ENCODE measurements around the gene NOP9.

Gene NOP9

GRCh38 chr14:24315807-24316596 lies 16.4 kb downstream of the NOP9 start:
- DNase-seq: no peak
- no peaks in the 10 kb centered on the region; the same call in 1 of the 2 replicates for H3K27me3 ChIP-seq (replicated peaks; ENCODE audit: insufficient read depth, low read length)

GRCh38 chr14:24316597-24316950 lies 16.9 kb downstream of the NOP9 start:
- Histone ChIP-seq H3K79me2 (ENCODE audit: low read length) (no peaks in the 10 kb centered on the region), H3K4me1 (ENCODE audit: low read length) (peaks cover 17% of the 10 kb centered on the region), H3K27ac (ENCODE audit: low read length) (no peak overlapping the region), H3F3A (ENCODE audit: insufficient read depth, low read length) (no peaks in the 10 kb centered on the region; the same call in 1 of the 2 replicates), H3K9ac (ENCODE audit: low read length) (no peak overlapping the region), H3K4me3 (ENCODE audit: low read length) (no peak overlapping the region), H2AFZ (ENCODE audit: low read length) (no peak overlapping the region), H3K9me3 (replicated peaks; ENCODE audit: insufficient read depth, low read length) (no peaks in the 10 kb centered on the region), H3K9me2 (replicated peaks; ENCODE audit: insufficient read depth, low read length) (no peaks in the 10 kb centered on the region), H3K36me3 (replicated peaks; ENCODE audit: insufficient read depth, low read length) (no peaks in the 10 kb centered on the region), H4K20me1 (ENCODE audit: insufficient read depth, low read length) (no peaks in the 10 kb centered on the region), H3K4me2 (ENCODE audit: low read depth, low read length) (no peak overlapping the region), H3K27me3 (replicated peaks; ENCODE audit: insufficient read depth, low read length) (no peaks in the 10 kb centered on the region; the same call in 1 of the 2 replicates)
- TF ChIP-seq EZH2 (optimal IDR thresholded peaks at IDR 0.05; ENCODE audit: low read depth, low read length) (no peak), EZH2phosphoT487 (IDR thresholded peaks at IDR 0.05; ENCODE audit: low read length) (no peak), CTCF (IDR thresholded peaks at IDR 0.05; ENCODE audit: low read length) (no peak)
- no peak for DNase-seq

More at GRCh38 chr14:24315807-24316596, 16.4 kb downstream of the NOP9 start:
- Histone ChIP-seq H3K79me2 (ENCODE audit: low read length) (no peaks in the 10 kb centered on the region), H3K9me3 (replicated peaks; ENCODE audit: insufficient read depth, low read length) (no peaks in the 10 kb centered on the region), H3K9ac (ENCODE audit: low read length) (no peak overlapping the region), H3K36me3 (replicated peaks; ENCODE audit: insufficient read depth, low read length) (no peaks in the 10 kb centered on the region), H3K4me2 (ENCODE audit: low read depth, low read length) (no peak overlapping the region), H3K27ac (ENCODE audit: low read length) (no peak overlapping the region), H4K20me1 (ENCODE audit: insufficient read depth, low read length) (no peaks in the 10 kb centered on the region), H3K4me1 (ENCODE audit: low read length) (peaks cover 17% of the 10 kb centered on the region), H3F3A (ENCODE audit: insufficient read depth, low read length) (no peaks in the 10 kb centered on the region), H3K9me2 (replicated peaks; ENCODE audit: insufficient read depth, low read length) (no peaks in the 10 kb centered on the region), H3K4me3 (ENCODE audit: low read length) (no peak overlapping the region), H2AFZ (ENCODE audit: low read length) (no peak overlapping the region)
- TF ChIP-seq EZH2 (optimal IDR thresholded peaks at IDR 0.05; ENCODE audit: low read depth, low read length) (no peak), CTCF (IDR thresholded peaks at IDR 0.05; ENCODE audit: low read length) (no peak), EZH2phosphoT487 (IDR thresholded peaks at IDR 0.05; ENCODE audit: low read length) (no peak)

- Histone ChIP-seq H3K36me3 (replicated peaks; ENCODE audit: insufficient read depth, low read length) (no peaks in the 10 kb centered on the region), H3K9me3 (replicated peaks; ENCODE audit: insufficient read depth, low read length) (no peaks in the 10 kb centered on the region), H4K20me1 (ENCODE audit: insufficient read depth, low read length) (no peaks in the 10 kb centered on the region), H3K27ac (ENCODE audit: low read length) (no peak overlapping the region), H2AFZ (ENCODE audit: low read length) (no peak overlapping the region), H3K4me1 (ENCODE audit: low read length) (peaks cover 10% of the 10 kb centered on the region), H3K4me2 (ENCODE audit: low read depth, low read length) (no peak overlapping the region), H3F3A (ENCODE audit: insufficient read depth, low read length) (no peaks in the 10 kb centered on the region; the same call in 1 of the 2 replicates), H3K27me3 (replicated peaks; ENCODE audit: insufficient read depth, low read length) (no peaks in the 10 kb centered on the region; the same call in 1 of the 2 replicates), H3K4me3 (ENCODE audit: low read length) (no peak overlapping the region), H3K79me2 (ENCODE audit: low read length) (no peaks in the 10 kb centered on the region), H3K9me2 (replicated peaks; ENCODE audit: insufficient read depth, low read length) (no peaks in the 10 kb centered on the region), H3K9ac (ENCODE audit: low read length) (no peak overlapping the region)
- no peak for TF ChIP-seq EZH2 (optimal IDR thresholded peaks at IDR 0.05; ENCODE audit: low read depth, low read length)
- no peak for TF ChIP-seq CTCF (IDR thresholded peaks at IDR 0.05; ENCODE audit: low read length)
- no peak for TF ChIP-seq EZH2phosphoT487 (IDR thresholded peaks at IDR 0.05; ENCODE audit: low read length)
- DNase-seq: no peak
Observed at GRCh38 chr14:24317141-24317928, 17.7 kb downstream of the NOP9 start.
